Peyer's patch (tissue), 4 donors: ENCODE data around the gene INPP4A.

Source experiments
- CTCF ChIP-seq, 6 experiments: fragments of 450-650 bp in 4 of 6; fragments of 200-600 bp in 2 of 6; sonication (generic) in 1 of 6; IDR thresholded peaks; one replicate each; pipeline ENCODE4 v1.5.1; 2017 to 2019; ENCODE audit warnings: antibody characterized with exemption in 6 of 6, mild to moderate bottlenecking in 3 of 6, moderate library complexity in 1 of 6
- POLR2A ChIP-seq, 2 donors: fragments of 450-650 bp; IDR thresholded peaks; one replicate each; pipeline ENCODE4 v1.5.1; 2017; ENCODE audit warnings: antibody characterized with exemption in 2 of 2, mild to moderate bottlenecking in 2 of 2, moderate library complexity in 2 of 2

GRCh38 chr2:98560256-98560771, 115.7 kb downstream of the INPP4A start:
- TF ChIP-seq CTCF (IDR thresholded peaks at IDR 0.05) (no peak), POLR2A (IDR thresholded peaks at IDR 0.05) (no peak)
